ENCODE measurements around the gene PI4K2A.
"Not testable (repeated sequence)": the region's sequence is repeated elsewhere in the genome, so short reads cannot be mapped to it uniquely, and the experiment has no call there.

Gene PI4K2A

GRCh38 chr10:97669571-97669970 lies 29.1 kb downstream of the PI4K2A start:
- in situ Hi-C loops (cut with MboI; ENCODE audit: low sequenced_read_pairs), result no loop called here

- in situ Hi-C loops (cut with MboI; ENCODE audit: low sequenced_read_pairs), result no loop called here
These were observed 33.5 kb downstream of the PI4K2A start for GRCh38 chr10:97673736-97674525.

GRCh38 chr10:97675222-97675621 lies 34.8 kb downstream of the PI4K2A start:
- in situ Hi-C loops (cut with MboI; ENCODE audit: low sequenced_read_pairs), result loop anchor here (5.0 kb wide), 1 partner anchor 57 kb away; no protein-coding TSS in a partner anchor

GRCh38 chr10:97676770-97677581 lies 36.5 kb downstream of the PI4K2A start:
- in situ Hi-C loops (cut with MboI; ENCODE audit: low sequenced_read_pairs), result loop anchor here (5.0 kb wide), 1 partner anchor 55 kb away; no protein-coding TSS in a partner anchor

DNA sequence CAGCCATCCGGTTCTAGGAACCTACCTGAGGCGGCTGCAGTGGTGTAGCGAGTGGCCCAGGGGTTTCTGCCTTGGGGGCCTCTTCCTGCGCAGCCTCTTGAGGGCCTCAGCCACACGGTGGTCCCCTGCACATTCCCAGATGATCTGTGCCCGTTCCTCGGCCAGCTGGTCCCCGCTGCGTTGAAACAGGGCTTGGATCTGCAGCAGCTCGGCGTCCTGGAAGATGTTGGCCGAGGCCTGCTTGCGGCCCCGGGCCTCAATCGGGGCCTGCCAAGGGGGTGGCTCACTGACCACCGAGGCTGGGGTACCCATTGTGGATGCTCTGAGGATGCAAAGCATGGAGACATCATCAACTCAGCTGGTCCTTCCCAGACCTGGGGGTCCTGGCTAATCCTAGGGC lies 39.1 kb downstream of the PI4K2A start:
- in situ Hi-C loops (cut with MboI; ENCODE audit: low sequenced_read_pairs), result loop anchor here (5.0 kb wide), 1 partner anchor 53 kb away; no protein-coding TSS in a partner anchor

DNA sequence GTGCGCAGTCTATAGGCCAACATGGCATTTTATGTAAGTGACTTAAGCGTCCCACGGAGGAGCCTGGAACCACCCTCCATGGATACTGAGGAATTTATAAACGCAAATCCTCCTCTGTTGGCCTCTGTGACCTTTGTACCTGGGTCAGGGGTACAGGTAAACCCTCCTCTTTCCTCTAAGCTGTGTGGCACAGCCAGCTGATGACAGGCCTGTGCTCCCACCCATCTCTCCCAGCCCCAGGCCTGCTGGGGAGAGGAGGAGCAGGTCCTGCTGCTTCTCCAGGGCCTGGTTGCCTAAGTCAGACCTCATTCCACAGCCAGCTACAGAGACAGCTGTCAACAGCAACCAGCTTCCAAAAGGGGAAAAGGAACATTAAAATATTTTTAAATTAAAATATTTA lies 41.6 kb downstream of the PI4K2A start:
- in situ Hi-C loops (cut with MboI; ENCODE audit: low sequenced_read_pairs), result no loop called here

- in situ Hi-C loops (cut with MboI; ENCODE audit: low sequenced_read_pairs), result no loop called here
These were observed 43.3 kb downstream of the PI4K2A start for GRCh38 chr10:97683556-97684367.

- in situ Hi-C loops (cut with MboI; ENCODE audit: low sequenced_read_pairs), result not testable (repeated sequence)
These were observed 43.9 kb downstream of the PI4K2A start for GRCh38 chr10:97684368-97684713.

DNA sequence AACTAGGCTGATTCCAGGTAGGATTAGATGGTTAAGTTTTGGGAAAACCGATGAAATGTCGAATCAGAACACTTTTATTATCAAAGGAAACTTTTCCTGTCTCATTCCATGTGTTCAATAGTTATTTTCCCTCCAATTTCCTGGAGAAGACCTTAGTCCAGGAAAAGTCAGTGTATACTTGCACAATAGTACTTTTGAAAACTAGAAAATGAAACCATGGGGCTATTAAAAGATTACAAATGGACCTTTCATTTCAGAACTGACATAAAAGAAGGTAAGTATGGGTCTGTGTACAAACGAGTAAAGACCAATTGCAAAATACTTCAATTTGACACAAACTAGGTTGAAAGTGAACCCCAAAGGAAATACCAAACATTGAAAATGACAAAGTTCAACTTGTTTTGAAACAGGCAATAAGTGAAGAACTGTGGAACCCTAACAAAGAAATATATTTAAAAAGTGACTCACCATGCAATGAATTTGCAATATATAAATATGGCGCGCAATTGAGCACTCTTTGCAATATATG lies 44.5 kb downstream of the PI4K2A start:
- in situ Hi-C loops (cut with MboI; ENCODE audit: low sequenced_read_pairs), result no loop called here

DNA sequence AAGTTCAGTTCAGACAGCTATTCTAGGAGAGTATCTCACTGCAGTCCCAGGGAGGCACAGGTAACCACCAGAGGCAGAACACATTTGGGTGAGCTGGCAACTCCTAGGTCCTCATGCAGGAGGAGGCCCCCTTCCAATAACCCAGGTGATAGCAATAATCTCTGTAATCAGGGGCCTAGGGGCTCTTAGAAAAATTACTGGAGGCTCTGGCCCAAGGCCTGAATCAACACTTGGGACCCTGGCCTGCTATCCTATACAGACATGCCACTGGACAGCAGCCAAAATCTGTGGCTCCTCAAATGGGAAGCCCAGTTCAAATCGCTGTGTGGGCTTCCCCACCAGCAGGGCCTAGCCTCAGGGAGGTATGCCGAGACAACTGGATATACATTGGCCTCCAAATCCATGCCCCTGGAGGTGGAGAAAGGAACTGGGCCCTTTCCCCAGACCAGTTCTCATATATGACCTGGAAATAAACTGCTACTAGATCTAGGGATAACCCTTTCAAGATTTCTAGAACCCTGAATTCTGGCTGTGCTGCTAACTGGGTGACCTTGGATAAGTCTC lies 45.0 kb downstream of the PI4K2A start:
- in situ Hi-C loops (cut with MboI; ENCODE audit: low sequenced_read_pairs), result no loop called here

- in situ Hi-C loops (cut with MboI; ENCODE audit: low sequenced_read_pairs), result no loop called here
These were observed 46.0 kb downstream of the PI4K2A start for GRCh38 chr10:97686301-97686961.

GRCh38 chr10:97686962-97687784 lies 46.7 kb downstream of the PI4K2A start, which contains the start of gene AVPI1:
TSS of gene AVPI1 (minus strand) at chr10:97687241. CDS start at chr10:97679905, 7,336 bp downstream.
- in situ Hi-C loops (cut with MboI; ENCODE audit: low sequenced_read_pairs), result no loop called here

DNA sequence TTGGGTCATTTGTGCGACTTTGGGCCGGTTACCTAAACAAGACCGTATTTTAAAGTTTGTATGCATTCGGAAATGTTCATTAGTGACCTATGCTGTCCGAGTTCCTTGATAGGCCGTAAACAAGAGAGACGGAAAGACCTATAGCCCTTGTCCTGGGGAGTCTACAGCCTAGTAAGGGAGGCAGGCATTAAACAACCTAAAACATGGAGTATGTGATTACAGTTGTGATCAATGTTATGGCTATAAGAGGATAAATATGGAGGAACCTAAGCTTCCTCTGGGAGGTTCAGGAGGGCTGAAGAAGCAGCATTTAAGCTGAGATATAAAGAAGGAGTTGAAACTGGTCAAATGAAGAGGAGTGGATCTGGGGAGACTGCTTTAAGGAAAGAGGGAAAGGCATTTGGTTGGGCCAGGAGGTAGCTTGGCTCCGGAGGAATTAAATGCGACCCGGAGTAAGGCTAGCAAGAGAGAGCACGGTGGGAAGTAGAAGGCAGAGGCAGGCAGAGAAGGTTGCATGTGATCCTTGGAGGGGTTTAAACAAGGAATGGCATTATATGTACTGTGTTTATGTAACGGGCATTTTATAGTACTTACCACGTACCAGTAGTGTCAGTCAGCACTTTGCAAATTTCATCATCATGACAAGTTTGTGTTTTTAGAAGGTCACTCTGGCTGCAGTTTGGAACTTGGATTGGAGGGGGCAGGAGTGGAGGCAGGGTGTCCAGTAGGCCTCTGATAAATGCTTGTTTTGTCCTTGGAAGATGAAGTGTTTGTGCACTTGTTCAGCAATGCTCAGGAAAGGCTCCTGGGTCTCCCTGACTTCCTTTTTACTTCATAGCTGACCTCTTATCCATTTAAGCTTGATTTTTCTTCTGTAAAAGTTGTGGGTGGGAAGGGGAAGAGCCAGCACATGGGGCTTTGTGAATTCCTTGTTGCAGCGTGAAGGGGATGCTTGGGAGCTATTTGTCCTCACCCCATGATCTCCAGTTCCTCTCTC lies 47.6 kb downstream of the PI4K2A start:
- in situ Hi-C loops (cut with MboI; ENCODE audit: low sequenced_read_pairs), result no loop called here

DNA sequence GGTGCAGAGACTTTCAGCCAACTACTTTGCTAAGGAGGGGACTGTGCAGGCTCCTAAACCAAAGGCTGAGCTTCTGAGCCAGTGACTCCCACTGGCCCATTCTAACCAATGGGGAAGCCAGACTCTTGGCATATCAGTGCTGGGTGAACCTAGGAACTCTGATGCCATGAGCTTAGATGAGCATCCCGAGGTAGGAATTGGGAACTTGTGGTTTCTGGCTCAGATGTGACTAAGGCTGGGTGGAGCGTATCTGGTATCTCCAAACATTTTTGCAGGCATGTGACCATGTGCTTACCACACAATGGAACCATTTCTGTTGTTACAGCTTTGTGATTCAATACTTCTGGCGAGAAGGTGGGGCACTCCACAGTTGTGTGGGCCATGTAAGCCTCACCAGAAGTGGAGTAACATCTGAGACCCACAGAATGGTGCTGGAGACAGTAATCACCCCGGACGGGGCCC lies 49.1 kb downstream of the PI4K2A start:
- in situ Hi-C loops (cut with MboI; ENCODE audit: low sequenced_read_pairs), result no loop called here

- in situ Hi-C loops (cut with MboI; ENCODE audit: low sequenced_read_pairs), result no loop called here
These were observed 49.7 kb downstream of the PI4K2A start for GRCh38 chr10:97690133-97690532.

- in situ Hi-C loops (cut with MboI; ENCODE audit: low sequenced_read_pairs), result loop anchor here (5.0 kb wide), 1 partner anchor 1296 kb away; no protein-coding TSS in a partner anchor
These were observed 57.7 kb downstream of the PI4K2A start for GRCh38 chr10:97698072-97698655.

- in situ Hi-C loops (cut with MboI; ENCODE audit: low sequenced_read_pairs), result no loop called here
These were observed 61.1 kb downstream of the PI4K2A start for GRCh38 chr10:97701438-97702069.

Measured in HL-60/S4 (cell line).